Midbrain (tissue), 1 donor: ENCODE measurements around the gene ZBTB9.
A peak's percentile ranks its signal among the peaks of the same experiment; 100 is the strongest.

Experiments
- DNase-seq: peaks from one replicate; lab custom pipeline; 2025; lab: John Stamatoyannopoulos, UW

ZBTB9 gene, protein sequence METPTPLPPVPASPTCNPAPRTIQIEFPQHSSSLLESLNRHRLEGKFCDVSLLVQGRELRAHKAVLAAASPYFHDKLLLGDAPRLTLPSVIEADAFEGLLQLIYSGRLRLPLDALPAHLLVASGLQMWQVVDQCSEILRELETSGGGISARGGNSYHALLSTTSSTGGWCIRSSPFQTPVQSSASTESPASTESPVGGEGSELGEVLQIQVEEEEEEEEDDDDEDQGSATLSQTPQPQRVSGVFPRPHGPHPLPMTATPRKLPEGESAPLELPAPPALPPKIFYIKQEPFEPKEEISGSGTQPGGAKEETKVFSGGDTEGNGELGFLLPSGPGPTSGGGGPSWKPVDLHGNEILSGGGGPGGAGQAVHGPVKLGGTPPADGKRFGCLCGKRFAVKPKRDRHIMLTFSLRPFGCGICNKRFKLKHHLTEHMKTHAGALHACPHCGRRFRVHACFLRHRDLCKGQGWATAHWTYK

DNA sequence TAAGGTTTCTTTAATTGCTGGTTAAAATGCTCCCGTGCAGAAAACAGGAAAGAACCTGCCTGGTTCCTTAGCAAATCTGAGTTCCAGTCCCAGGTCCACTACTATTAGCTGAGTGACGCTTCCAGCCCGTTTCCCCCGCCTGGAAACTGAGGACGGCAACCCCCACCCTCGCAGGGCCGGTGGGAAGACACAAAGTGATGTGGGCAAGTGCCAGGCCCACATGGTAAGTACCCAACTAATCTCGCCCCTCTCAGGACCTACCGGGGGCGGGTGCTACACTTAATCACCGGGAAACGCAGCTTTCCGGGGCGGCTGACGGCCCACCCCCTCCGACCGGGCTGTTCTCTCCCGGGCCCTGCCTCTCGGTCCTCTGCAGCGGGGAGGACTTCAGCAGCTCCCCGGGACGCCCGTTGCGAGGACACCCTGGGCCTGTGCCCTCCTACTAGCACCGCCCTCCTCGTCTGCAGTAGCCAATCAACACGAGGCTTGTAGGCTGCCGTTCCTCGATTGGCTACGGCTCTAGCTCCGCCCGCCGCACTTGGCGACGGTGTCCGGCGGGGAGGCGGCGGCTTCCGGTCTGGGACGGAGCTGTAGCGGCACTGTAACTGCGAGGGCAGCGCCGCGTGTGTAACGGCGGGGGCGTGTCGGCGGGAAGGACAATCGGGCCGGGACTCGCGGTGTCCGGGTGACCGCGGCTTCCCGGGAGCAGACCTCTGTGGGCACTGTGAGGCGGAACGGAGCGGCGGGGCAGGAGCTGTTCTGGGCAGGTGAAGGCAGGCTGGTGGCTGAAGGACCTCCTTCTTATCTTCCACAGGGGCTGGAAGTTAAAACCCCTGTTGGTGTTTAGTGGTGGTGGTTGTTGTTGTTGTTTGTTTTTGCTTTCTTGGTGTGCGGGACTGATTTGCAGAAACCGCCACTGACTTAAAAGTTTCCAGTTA, at the start of gene ZBTB9:
Gene ZBTB9, plus strand, starts transcription at position 568 of the 938 bp plus-strand sequence. CDS start 525 bp downstream, outside the sequence.
- peak; percentile 98 for DNase-seq

DNA sequence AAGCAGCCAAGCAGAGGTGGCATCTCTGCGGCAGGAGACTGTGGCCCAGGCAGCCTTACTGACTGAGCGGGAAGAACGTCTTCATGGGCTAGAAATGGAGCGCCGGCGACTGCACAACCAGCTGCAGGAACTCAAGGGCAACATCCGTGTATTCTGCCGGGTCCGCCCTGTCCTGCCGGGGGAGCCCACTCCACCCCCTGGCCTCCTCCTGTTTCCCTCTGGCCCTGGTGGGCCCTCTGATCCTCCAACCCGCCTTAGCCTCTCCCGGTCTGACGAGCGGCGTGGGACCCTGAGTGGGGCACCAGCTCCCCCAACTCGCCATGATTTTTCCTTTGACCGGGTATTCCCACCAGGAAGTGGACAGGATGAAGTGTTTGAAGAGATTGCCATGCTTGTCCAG, 49.5 kb upstream of the ZBTB9 start:
- DNase-seq = no peak

DNA sequence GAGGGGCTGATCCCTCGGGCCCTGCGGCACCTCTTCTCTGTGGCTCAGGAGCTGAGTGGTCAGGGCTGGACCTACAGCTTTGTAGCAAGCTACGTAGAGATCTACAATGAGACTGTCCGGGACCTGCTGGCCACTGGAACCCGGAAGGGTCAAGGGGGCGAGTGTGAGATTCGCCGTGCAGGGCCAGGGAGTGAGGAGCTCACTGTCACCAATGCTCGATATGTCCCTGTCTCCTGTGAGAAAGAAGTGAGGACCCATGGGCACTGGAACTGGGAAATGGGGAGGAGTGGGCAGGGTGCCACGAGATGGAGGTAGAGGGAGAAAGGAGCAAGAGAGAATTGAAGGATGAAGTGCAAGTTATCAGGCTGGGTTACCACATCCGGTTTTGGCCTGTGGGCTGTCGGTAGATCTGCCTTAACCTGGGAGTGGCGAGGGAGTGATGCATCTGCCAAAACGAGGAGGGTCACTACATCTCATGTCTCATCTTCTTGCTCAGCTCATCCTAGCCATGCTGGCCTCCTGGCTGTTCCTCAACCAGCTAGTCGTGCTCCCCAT, 48.9 kb upstream of the ZBTB9 start:
- DNase-seq = no peak

DNA sequence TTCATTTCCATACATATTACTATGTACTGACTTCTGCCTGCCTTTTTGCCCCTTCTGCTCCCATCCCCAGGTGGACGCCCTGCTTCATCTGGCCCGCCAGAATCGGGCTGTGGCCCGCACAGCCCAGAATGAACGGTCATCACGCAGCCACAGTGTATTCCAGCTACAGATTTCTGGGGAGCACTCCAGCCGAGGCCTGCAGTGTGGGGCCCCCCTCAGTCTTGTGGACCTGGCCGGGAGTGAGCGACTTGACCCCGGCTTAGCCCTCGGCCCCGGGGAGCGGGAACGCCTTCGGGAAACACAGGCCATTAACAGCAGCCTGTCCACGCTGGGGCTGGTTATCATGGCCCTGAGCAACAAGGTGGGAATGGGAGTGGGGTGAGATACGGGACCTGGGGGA, 48.2 kb upstream of the ZBTB9 start:
- DNase-seq = no peak

DNA sequence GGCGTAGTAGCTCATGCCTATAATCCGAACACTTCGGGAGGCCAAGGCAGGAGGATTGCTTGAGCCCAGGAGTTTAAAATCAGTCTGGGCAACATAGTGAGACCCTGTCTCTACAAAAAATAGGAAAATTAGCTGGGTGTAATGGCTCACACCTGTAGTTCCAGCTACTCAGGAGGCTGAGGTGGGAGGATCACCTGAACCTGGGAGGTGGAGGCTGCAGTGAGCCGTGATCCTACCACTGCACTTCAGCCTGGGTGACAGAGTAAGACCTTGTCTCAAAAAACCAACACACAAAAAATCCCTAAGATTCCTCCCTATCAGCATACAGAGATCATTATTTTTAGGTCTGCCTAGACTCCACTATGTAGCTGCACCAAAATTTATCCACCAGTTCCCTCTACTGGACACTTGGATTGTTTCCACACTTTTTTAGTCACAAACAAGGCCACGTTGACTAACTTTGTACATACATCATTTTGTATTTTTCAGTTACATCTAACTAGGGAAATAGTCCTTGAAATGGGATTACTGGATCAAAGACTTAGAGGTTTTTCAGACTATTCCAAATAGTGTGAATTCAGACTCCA, 47.2 kb upstream of the ZBTB9 start:
- DNase-seq = no peak

DNA sequence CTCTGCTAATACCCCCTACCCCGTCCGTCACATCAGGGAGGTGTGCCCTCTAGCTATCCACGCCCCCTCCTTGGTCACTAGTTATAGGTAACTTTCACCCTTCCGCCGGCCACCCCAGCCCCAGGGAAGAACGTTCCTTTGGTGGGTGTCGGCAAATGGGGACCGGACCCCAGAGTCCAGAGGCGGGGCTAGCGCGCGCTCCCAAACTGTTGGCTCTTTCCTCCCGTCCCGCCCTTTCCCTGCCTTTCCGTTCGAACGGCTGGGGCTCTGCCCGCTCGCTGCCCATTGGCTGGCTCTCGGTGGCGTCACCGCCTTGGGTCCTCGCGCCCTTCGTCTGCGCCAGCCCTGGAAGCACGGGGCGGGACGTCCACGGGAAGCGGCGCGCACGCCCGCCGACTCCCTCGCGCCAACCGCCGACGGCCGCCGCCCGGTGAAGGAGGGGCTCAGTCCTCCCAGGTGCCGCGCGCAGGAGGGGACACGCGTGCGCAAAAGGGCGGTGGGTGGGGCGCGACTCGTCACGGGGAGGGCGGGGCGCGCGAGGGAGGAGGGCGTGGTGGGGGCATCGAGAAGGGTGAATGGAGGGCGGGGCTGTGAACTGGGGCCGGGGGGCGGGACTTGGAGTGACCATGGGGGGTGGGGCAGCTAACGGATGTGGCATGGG, 44.2 kb upstream of the ZBTB9 start:
- peak; percentile 97 for DNase-seq

DNA sequence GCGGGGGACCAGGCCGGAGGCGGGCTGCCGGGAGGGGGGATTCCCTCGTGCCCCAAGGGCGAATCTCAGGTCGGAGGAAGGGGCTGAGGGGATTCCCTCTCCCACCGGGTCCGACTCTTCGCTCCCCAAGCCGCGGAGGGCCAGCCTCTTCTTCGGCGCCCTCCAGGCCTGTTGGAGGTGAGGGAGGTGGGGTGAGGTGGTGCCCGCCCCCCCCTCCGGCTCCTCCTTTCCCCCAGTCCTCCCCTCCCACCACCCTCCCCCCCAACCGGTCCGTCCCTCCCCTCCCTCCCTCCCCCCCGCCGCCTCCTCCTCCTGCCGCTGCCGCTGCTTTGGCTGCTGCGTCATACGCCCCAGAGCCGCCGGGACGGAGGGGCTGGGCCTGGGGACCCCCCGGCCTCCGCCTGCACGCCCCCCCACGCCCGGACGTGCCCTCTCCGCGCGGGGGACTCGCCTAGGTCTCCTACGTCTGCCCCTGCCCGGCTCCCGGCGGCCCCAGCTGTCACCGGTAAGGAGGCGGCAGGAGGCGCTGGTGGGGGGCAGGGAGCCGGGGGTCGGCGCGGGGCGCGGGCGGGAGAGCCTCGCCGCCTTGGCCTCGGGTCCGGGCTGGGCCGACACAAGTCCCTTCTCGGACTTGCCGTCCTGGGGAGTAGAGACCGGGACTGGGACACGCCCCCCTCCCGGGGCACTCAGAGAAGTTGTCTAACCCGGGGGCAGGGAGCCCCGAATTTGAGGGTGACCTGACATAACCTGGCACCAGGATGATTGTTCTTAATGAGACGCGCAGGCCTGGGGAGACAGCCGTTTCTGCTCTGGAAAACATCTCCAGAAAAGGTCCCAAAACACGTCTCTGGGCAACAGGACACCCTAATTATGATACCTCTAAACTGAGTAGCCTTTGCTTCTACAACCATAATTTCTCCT, 43.4 kb upstream of the ZBTB9 start, which contains the start of gene PHF1:
Gene PHF1, plus strand, starts transcription at position 304 of the 921 bp plus-strand sequence. CDS start 1,250 bp downstream, outside the sequence.
- DNase-seq = peak; percentile 69

DNA sequence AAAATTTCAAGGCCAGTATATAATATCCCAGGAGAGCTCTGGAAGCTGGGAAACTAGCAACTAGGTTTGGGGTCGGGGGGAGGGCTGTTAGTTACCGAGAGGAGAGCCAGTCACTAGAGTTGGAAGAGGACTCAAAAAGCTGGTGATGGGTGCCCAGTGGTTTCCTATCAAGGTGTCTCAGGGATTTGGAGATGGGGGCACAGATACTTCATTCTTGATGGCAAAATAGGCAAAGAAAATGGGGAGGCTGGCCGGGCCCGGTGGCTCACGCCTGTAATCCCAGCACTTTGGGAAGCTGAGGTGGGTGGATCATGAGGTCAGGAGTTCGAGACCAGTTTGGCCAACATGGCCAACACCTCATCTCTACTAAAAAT, 42.8 kb upstream of the ZBTB9 start:
- no peak for DNase-seq

DNA sequence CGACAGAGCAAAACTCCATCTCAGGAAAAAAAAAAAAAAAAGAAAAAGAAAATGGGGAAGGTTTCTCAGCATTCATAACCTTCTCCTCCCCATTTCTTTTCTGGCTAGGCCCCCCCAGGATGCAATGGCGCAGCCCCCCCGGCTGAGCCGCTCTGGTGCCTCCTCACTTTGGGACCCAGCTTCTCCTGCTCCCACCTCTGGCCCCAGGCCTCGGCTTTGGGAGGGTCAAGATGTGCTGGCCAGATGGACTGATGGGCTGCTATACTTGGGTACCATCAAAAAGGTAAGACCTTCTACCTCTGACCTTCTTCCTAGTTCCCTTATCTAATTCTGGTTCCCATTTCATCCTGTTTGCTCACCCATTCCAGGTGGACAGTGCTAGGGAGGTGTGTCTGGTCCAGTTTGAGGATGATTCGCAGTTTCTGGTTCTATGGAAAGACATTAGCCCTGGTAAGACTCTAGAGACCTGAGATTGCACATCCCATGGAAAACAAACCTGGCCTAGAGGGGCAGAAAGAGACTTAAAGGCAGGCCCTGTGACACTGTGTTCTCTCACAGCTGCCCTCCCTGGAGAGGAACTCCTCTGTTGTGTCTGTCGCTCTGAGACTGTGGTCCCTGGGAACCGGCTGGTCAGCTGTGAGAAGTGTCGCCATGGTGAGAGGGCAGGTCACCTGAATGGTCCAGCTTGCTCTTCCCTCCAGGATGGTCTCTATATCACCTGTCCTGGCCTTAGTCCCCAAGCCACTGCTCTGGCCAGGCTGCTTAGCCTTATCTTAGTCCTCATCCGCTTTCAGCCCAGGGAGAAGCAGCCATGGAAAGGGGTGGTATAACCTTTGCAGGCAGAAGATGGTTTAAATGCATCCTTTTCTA, 42.0 kb upstream of the ZBTB9 start:
- no peak for DNase-seq

DNA sequence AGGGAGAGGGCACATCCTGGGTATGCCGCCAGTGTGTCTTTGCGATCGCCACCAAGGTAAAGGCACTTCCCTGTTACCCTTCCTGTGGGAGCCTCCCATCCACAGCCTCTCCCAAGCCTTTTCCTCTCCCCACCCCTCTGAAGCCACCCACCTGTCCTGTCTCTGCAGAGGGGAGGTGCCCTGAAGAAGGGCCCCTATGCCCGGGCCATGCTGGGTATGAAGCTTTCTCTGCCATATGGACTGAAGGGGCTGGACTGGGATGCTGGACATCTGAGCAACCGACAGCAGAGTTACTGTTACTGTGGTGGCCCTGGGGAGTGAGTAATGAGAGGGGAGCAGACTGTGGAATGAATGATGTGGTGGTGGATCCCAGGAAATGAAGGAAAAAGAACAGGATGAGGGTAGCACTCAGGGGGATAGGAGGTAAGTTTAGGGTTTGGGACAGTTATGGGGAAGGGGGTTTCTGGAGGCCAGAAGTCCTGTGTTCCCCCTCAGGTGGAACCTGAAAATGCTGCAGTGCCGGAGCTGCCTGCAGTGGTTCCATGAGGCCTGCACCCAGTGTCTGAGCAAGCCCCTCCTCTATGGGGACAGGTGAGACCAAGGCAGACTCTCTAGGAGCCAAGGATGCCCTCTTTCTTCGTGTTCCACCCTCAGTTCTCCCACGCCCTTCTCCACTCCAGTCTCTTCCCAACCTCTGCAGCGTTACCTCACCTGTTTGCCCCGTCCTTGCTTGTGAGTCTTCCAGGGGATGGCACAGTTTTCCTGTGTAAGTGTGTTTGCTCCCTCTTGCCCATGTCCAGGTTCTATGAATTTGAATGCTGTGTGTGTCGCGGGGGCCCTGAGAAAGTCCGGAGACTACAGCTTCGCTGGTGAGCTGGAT, 40.9 kb upstream of the ZBTB9 start:
- DNase-seq = no peak

DNA sequence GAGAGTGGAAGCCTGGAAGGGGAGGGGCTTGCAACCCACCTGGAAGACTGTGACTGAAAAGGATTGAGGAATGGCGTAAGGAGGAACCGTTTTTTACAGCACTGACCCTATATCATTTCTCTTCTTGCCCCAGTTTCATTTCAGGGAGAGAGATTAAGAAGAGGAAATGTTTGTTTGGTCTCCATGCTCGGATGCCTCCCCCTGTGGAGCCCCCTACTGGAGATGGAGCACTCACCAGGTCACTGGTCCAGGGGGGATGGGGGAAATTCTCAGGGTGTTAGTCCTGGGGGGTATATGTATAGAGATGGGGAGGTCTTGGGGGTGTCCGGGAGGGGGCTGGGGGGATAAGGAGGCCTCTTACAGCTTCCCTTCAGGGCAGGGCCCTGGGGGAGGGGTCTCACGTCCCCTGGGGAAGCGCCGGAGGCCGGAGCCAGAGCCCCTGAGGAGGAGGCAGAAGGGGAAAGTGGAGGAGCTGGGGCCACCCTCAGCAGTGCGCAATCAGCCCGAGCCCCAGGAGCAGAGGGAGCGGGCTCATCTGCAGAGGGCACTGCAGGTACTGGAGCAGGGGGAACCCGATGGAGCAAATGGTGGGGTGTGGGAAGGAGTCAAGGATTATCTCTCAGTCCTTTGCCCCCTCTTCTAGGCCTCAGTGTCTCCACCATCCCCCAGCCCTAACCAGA, 39.6 kb upstream of the ZBTB9 start:
- no peak for DNase-seq

DNA sequence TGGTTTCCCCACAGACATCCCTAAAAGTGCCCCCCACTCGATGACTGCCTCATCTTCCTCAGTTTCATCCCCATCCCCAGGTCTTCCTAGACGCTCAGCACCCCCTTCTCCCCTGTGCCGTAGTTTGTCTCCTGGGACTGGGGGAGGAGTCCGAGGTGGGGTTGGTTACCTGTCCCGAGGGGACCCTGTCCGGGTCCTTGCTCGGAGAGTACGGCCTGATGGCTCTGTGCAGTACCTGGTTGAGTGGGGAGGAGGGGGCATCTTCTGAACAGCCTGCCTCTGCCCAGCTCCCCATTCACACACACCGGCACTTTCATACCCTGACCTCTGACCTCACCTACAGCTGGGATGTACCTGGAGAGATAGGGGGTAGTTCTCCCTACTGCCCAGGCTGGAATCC, 38.5 kb upstream of the ZBTB9 start:
- DNase-seq = no peak

DNA sequence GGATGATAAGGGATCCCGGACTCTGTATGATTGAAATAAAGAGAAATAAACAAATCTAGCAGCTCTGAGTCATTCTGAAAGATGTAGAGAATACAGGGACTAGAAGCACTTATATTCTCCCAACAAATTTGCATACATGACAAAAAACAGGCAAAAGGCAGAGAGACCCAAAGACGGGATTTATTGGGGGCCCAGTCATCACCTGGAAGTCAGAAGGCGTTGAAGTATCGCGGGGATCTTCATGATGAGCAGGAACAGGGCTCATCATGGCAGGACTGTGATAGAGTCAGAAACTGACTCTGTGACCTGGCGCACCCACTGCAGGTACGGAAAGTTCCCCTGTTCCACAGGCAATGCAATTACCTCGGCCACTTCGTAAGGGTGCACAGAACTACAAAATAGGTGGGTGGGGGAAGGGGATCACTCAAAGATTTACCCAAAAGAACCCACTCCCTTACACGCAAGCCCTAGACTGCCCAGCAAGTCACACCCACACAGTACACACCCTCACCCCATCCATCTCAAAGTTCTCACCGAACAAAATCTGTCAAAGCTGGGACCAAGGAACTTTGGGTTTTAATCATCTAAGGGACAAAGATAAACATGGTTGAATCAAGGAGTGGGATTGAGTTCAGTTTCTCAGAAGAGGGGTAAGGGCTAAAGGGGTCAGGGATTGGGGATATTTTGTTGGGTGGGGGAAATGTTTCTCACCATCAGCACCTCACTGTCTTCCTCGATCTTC, 37.8 kb upstream of the ZBTB9 start:
- no peak for DNase-seq

DNA sequence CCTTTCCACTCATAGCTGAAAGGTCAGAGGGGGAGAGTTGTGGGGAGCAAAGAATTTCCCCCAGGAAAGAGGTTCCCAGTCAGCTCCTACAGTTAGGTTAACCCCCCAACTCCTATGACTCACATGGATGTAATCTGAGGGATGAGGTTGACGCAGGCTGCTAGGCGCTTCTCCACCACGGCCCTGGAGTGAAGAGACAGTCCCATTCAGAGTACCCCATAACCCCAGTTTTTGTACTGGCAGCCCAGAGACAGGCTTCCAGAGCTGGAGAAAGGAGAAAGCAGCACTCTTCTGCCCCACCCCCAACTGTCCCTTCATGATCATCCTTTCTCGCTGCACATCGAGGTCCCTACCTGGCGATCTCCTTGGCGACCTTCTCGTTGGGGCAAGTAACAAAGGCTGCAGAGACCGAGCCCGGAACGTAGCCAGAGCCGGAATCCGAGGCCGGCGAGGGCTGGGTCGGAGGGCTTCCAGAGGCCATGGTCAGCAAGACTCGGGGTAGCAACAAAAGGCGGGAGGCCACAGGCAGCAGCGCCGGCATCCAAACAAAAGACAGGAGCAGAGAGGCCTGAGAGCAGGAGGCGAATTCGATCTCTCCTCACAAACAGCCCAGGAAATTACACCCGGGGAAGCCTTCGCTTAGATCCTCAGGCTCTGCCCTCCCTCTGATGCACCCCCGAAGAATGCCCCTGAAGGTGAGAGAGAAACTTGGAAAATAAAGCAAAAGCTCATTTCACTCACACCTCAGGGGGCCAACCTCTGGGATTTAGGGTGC, 37.1 kb upstream of the ZBTB9 start:
- DNase-seq = no peak

DNA sequence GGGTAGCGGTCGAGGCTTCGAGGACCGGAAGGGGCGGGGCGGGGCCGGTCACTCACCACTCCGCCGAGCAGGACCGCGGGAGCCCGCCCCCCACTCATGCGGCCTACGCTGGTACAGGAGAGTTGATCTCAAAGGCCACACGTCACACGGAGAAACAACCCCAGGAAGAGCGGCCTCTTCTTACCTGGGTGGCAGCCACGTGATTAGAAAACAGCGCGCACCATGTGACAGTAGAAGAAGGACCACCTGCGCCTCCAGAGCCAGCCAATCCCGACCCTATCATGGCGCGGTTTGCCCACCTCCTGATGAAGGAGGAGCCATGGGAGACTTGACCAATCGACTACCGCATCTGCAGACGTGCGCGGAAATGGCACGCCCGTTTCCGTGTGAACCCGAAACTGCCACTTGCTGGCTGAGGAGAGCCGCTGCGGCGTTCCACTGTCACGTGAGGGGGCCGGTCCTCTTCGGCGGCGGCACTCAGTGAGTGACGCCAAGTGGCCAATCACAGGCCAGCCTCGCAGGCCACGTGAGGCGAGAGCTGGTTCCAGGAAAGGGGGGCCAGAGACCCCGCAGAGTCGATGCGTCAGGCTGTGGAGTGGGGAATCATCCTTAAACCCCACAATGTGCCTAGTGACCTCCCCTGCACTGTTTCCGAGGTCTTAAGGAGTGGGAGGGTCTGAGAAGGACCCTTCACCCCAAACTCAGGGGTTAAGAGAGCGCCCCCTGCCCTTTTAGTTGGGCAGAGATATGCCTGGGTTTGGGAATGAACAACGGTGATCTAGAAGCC, 36.3 kb upstream of the ZBTB9 start, which contains the start of gene CUTA:
Gene CUTA, minus strand, starts transcription at position 205 of the 787 bp plus-strand sequence. Its CDS starts 107 bp downstream, at position 98.
- DNase-seq = peak; percentile 100
